Measurements from ENCODE around the gene PCDH20.

GRCh38 chr13:61414686-61415057, 977 bp downstream of the PCDH20 start:
- TF ChIP-seq CTCF (IDR thresholded peaks at IDR 0.05) (no peak), POLR2A (IDR thresholded peaks at IDR 0.05) (no peak)

Data from esophagus squamous epithelium (tissue), 4 donors.